ENCODE data around the gene PRAC1. TPM values are rescaled to one million over a fixed set of nuclear protein-coding genes. Genes with fewer than 3 reads are reported as not detected.

The PRAC1 gene
- total RNA-seq, 1 donor: not detected

GRCh38 chr17:48704361-48705248 is 17.7 kb downstream of the PRAC1 start:
- Histone ChIP-seq H3K4me1 (ENCODE audit: insufficient read depth, low read length) (no peaks in the 10 kb centered on the region), H3K27me3 (ENCODE audit: insufficient read depth, low read length) (peaks cover 67% of the 10 kb centered on the region), H3K4me3 (ENCODE audit: low read length) (no peak overlapping the region), H3K9me3 (ENCODE audit: low read depth, low read length) (no peaks in the 10 kb centered on the region)

- H3K4me3 ChIP-seq (ENCODE audit: low read length): no peak overlapping the region
- H3K4me1 ChIP-seq (ENCODE audit: insufficient read depth, low read length): no peaks in the 10 kb centered on the region
- no peaks in the 10 kb centered on the region for H3K9me3 ChIP-seq (ENCODE audit: low read depth, low read length)
- peaks cover 54% of the 10 kb centered on the region for H3K27me3 ChIP-seq (ENCODE audit: insufficient read depth, low read length)
Observed at GRCh38 chr17:48701864-48702532, 20.3 kb downstream of the PRAC1 start.

- peaks cover 41% of the 10 kb centered on the region for H3K27me3 ChIP-seq (ENCODE audit: insufficient read depth, low read length)
- H3K9me3 ChIP-seq (ENCODE audit: low read depth, low read length): no peaks in the 10 kb centered on the region
- H3K4me3 ChIP-seq (ENCODE audit: low read length): no peak overlapping the region
- no peaks in the 10 kb centered on the region for H3K4me1 ChIP-seq (ENCODE audit: insufficient read depth, low read length)
Observed at GRCh38 chr17:48693178-48693577, 29.1 kb downstream of the PRAC1 start.

GRCh38 chr17:48692049-48692448 is 30.3 kb downstream of the PRAC1 start:
- Histone ChIP-seq H3K4me3 (ENCODE audit: low read length) (no peak overlapping the region), H3K27me3 (ENCODE audit: insufficient read depth, low read length) (peaks cover 40% of the 10 kb centered on the region), H3K4me1 (ENCODE audit: insufficient read depth, low read length) (no peaks in the 10 kb centered on the region), H3K9me3 (ENCODE audit: low read depth, low read length) (no peaks in the 10 kb centered on the region)

GRCh38 chr17:48690655-48691054 is 31.7 kb downstream of the PRAC1 start:
- no peak overlapping the region for H3K4me3 ChIP-seq (ENCODE audit: low read length)
- H3K9me3 ChIP-seq (ENCODE audit: low read depth, low read length): no peaks in the 10 kb centered on the region
- H3K27me3 ChIP-seq (ENCODE audit: insufficient read depth, low read length): peaks cover 32% of the 10 kb centered on the region
- H3K4me1 ChIP-seq (ENCODE audit: insufficient read depth, low read length): no peaks in the 10 kb centered on the region

GRCh38 chr17:48681609-48682008 is 40.7 kb downstream of the PRAC1 start:
- peaks cover 25% of the 10 kb centered on the region for H3K27me3 ChIP-seq (ENCODE audit: insufficient read depth, low read length)
- H3K9me3 ChIP-seq (ENCODE audit: low read depth, low read length): no peaks in the 10 kb centered on the region
- H3K4me3 ChIP-seq (ENCODE audit: low read length): no peak overlapping the region
- peaks cover 7% of the 10 kb centered on the region for H3K4me1 ChIP-seq (ENCODE audit: insufficient read depth, low read length)

- H3K9me3 ChIP-seq (ENCODE audit: low read depth, low read length): no peaks in the 10 kb centered on the region
- no peak overlapping the region for H3K4me3 ChIP-seq (ENCODE audit: low read length)
- H3K4me1 ChIP-seq (ENCODE audit: insufficient read depth, low read length): peaks cover 7% of the 10 kb centered on the region
- H3K27me3 ChIP-seq (ENCODE audit: insufficient read depth, low read length): peaks cover 31% of the 10 kb centered on the region
Observed at GRCh38 chr17:48679385-48680096, 42.8 kb downstream of the PRAC1 start.

GRCh38 chr17:48678141-48678971 is 44.0 kb downstream of the PRAC1 start:
- Histone ChIP-seq H3K27me3 (ENCODE audit: insufficient read depth, low read length) (peaks cover 31% of the 10 kb centered on the region), H3K9me3 (ENCODE audit: low read depth, low read length) (no peaks in the 10 kb centered on the region), H3K4me3 (ENCODE audit: low read length) (no peak overlapping the region), H3K4me1 (ENCODE audit: insufficient read depth, low read length) (peaks cover 7% of the 10 kb centered on the region)

GRCh38 chr17:48676963-48677558 is 45.3 kb downstream of the PRAC1 start:
- Histone ChIP-seq H3K9me3 (ENCODE audit: low read depth, low read length) (no peaks in the 10 kb centered on the region), H3K27me3 (ENCODE audit: insufficient read depth, low read length) (peaks cover 38% of the 10 kb centered on the region), H3K4me1 (ENCODE audit: insufficient read depth, low read length) (peaks cover 7% of the 10 kb centered on the region), H3K4me3 (ENCODE audit: low read length) (no peak overlapping the region)

- H3K4me1 ChIP-seq (ENCODE audit: insufficient read depth, low read length): peaks cover 6% of the 10 kb centered on the region
- H3K4me3 ChIP-seq (ENCODE audit: low read length): no peak overlapping the region
- H3K27me3 ChIP-seq (ENCODE audit: insufficient read depth, low read length): peaks cover 34% of the 10 kb centered on the region
- H3K9me3 ChIP-seq (ENCODE audit: low read depth, low read length): no peaks in the 10 kb centered on the region
Observed at GRCh38 chr17:48672340-48672739, 50.0 kb downstream of the PRAC1 start.

Other genes with a start within 250 kb of the PRAC1 start
- gene HOXB1, start 191.5 kb downstream of the PRAC1 start, total RNA-seq: not detected
- 7.6 TPM for gene HOXB2, start 177.4 kb downstream of the PRAC1 start, total RNA-seq
- gene HOXB4, start 144.2 kb downstream of the PRAC1 start, total RNA-seq: 0.31 TPM
- 0.94 TPM for gene HOXB3, start 132.3 kb downstream of the PRAC1 start, total RNA-seq
- not detected for gene HOXB5, start 128.7 kb downstream of the PRAC1 start, total RNA-seq
- not detected for gene HOXB6, start 117.5 kb downstream of the PRAC1 start, total RNA-seq
- 0.10 TPM for gene HOXB7, start 111.5 kb downstream of the PRAC1 start, total RNA-seq
- 0.10 TPM for gene HOXB8, start 107.2 kb downstream of the PRAC1 start, total RNA-seq
- not detected for gene HOXB9, start 96.2 kb downstream of the PRAC1 start, total RNA-seq
- not detected for gene PRAC2, start 667 bp upstream of the PRAC1 start, total RNA-seq
- gene HOXB13, start 6.2 kb upstream of the PRAC1 start, total RNA-seq: not detected
- gene TTLL6, start 94.7 kb upstream of the PRAC1 start, total RNA-seq: not detected
- 136 TPM for gene CALCOCO2, start 108.5 kb upstream of the PRAC1 start, total RNA-seq
- gene ATP5MC1, start 170.3 kb upstream of the PRAC1 start, total RNA-seq: 16.5 TPM
- 46.1 TPM for gene UBE2Z, start 185.9 kb upstream of the PRAC1 start, total RNA-seq
- gene SNF8, start 222.3 kb upstream of the PRAC1 start, total RNA-seq: 31.4 TPM
- not detected for gene GIP, start 246.1 kb upstream of the PRAC1 start, total RNA-seq